Stimulated activated CD4-positive, alpha-beta T cell treated with anti-CD3 and anti-CD28 coated beads, Interleukin-1b, Interleukin-23, amount 100 ng/mL, for 48 hours (primary cell): ENCODE data around the gene KLHL10.
A peak's percentile ranks its signal among the peaks of the same experiment; 100 is the strongest.
"Not testable (repeated sequence)": the region's sequence is repeated elsewhere in the genome, so short reads cannot be mapped to it uniquely, and the experiment has no call there.

Source experiments
- DNase-seq: peaks from one replicate; pipeline ENCODE4 v3.0.0-alpha.2; 2020

KLHL10 gene

DNA sequence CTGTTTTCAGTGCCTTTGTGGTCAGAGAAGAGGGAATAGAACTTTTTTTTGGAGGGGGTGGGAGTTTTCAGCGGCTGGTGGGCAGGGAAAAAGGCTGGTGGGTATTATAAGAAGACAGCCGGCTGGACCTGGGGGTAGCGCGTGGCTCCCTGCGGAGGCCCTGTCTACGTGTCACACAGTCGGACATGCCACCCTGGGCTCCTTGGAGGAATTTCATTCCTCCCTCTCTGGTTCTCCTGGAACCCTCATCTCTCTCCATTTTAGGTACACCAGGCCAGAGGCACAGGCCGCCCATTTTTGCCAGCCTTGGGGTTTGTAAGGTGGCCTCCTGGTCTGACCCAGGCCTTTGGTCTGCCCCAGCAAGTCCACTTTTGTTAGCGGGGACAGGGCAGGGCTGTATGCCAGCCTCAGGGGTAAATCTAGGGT is 23.9 kb upstream of the KLHL10 start:
- no peak for DNase-seq

DNA sequence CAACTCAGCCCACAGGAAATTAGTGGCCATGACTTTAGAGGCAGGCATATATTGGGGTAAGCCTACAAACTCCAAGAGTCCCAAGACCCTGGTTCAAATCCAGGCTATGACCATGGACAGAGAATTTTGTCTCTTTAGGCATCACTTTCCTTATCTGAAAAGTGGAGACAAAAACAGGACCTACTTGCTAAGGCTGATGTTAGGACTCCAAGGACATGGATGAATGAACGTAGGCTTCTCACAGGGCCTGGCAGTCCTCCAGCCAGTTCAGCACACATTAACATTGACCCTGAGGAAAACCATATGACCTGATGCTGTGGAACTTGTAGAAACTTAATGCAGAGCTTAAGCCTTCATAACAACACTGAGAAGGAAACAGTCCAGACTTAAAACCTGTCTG is 23.4 kb upstream of the KLHL10 start:
- no peak for DNase-seq

DNA sequence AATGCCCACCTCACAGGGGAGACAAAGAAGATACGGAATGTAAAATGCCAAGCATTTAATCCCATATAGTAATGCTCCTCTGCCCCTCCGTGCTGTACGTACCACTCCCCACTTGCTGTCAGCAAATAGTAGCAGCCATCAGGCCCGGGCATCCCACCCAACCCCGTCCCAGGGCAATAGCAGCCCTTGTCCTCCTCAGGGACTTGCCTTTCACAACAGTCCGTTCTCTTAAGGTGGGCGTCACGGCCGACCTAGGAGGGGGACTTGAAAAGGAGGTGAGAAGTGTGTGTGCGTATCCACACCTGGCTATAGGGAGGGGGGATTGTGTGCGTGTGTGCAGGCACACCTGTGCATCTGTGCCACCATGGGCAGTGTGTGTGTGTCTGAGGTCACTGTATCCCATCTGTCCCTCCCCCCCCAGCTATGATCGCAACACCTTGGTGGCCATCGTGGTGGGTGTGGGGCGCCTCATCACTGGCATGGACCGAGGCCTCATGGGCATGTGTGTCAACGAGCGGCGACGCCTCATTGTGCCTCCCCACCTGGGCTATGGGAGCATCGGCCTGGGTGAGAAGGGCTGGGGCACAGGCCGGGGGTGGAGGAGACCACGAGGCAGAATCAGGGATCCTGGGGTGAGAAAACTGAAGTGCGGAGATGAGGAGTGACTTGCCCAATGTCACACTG is 20.8 kb upstream of the KLHL10 start:
- DNase-seq = no peak

DNA sequence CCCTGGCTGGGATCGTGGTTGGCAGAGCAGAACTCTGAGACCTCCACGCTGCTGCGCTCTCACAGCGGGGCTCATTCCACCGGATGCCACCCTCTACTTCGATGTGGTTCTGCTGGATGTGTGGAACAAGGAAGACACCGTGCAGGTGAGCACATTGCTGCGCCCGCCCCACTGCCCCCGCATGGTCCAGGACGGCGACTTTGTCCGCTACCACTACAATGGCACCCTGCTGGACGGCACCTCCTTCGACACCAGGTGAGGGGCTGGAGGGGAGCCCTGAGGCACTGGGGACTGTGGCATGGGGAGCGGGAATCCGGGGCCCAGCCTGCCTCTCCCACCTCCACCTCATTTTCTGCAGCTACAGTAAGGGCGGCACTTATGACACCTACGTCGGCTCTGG is 19.6 kb upstream of the KLHL10 start:
- no peak for DNase-seq

DNA sequence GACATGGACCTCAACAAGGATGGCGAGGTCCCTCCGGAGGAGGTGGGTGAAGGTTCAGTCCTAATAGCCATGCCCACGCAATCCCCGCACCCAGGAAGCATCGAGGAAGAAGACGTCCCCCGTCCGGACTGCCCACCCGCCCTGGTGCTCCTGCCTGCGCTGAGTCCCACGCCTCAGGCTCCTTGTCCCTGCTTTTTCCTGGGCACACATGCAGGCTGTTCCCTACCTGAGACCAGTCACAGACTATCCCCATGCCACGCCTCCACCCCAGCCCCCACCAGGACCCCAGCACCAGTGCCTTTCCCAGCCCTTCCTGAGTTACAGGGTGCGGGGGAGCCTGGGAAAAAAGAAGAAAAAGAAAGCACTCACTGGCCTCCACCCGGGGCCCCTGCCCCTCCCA is 15.8 kb upstream of the KLHL10 start:
- DNase-seq = no peak

DNA sequence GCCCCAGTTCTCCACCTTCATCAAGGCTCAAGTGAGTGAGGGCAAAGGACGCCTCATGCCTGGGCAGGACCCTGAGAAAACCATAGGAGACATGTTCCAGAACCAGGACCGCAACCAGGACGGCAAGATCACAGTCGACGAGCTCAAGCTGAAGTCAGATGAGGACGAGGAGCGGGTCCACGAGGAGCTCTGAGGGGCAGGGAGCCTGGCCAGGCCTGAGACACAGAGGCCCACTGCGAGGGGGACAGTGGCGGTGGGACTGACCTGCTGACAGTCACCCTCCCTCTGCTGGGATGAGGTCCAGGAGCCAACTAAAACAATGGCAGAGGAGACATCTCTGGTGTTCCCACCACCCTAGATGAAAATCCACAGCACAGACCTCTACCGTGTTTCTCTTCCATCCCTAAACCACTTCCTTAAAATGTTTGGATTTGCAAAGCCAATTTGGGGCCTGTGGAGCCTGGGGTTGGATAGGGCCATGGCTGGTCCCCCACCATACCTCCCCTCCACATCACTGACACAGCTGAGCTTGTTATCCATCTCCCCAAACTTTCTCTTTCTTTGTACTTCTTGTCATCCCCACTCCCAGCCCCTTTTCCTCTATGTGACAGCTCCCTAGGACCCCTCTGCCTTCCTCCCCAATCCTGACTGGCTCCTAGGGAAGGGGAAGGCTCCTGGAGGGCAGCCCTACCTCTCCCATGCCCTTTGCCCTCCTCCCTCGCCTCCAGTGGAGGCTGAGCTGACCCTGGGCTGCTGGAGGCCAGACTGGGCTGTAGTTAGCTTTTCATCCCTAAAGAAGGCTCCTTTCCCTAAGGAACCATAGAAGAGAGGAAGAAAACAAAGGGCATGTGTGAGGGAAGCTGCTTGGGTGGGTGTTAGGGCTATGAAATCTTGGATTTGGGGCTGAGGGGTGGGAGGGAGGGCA is 15.1 kb upstream of the KLHL10 start:
- DNase-seq = no peak

DNA sequence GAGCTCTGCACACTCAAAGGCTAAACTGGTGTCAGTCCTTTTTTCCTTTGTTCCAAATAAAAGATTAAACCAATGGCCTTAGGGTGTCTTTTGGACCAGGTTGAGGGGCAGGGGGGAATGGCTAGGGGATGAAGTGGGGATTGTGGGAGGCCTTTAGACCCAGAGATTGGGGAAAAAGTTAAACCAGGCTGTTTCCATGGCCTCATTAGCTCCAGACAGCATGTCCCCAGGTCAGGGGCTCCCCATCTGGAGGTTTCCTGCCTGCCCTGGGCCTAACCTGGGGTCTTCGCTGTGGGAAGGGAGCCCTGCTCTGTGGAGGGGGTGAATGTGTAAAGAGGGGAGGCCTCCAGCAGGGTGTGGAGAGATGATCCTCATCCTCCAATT is 14.5 kb upstream of the KLHL10 start:
- no peak for DNase-seq

DNA sequence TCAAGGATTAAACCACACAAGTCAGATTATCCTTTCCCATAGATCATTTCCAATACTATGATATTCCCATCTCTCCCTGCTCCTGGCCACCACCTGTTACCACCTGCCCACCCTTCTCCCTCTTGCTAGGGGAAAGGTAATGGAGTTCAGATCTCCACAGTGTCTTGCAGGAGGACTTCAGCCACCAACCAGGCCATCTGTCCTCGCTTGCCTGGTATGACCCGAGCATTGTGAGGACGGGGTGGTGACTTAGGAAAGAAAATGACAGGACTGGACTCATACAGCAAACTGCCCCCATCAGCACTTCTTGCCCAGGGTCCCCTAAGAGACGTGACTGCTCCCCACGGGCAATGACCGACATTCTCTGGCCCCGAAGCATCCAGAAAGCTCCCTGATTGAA is 14.0 kb upstream of the KLHL10 start:
- DNase-seq = no peak

DNA sequence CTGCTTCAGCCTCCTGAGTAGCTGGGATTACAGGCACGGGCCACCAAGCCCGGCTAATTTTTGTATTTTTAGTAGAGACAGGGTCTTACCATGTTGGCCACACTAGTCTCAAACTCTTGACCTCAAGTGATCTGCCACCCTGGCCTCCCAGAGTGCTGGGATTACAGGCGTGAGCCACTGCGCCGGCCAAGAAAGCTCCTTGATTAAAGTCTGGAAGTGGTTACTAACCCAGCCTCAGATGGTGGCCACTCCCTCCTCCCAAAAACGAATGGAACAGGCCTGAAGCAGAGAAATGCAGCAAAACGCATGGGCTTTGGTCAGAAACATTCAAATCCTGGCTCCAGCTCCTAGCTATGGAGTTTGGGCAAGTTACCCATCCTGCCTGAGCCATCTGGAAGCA is 13.5 kb upstream of the KLHL10 start:
- no peak for DNase-seq

DNA sequence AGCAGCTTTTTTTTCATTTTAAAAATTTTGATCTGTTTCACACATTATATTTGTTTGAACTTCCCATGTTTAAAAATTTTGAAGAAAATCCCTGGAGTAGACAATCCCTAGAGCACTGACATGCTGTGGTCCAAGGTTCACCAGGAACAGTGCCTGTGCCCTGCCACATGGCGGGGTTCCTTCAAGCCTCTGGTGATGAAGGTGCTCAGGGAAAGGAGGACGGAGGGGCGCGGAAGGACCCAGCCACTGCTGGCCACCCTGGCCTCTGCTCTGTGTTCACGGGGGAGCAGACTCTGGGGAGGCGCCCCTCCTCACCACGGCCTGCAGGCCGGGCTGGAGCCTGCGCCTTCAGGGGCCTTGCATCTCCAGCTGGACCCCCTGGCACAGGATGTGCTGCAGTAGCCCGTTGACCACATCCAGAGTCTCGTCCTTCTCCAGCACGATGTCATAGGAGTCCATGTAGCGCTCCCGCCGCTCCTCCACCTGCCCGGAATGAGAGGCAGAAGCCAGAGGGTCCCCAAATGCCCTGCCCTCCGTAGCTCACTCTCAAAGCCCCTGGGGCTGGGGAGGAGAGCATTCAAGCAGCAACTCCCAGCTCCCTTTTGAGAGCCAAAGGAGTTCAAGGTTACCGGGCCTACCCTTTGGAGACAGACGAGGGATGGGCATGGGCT is 12.3 kb upstream of the KLHL10 start:
- DNase-seq = no peak

DNA sequence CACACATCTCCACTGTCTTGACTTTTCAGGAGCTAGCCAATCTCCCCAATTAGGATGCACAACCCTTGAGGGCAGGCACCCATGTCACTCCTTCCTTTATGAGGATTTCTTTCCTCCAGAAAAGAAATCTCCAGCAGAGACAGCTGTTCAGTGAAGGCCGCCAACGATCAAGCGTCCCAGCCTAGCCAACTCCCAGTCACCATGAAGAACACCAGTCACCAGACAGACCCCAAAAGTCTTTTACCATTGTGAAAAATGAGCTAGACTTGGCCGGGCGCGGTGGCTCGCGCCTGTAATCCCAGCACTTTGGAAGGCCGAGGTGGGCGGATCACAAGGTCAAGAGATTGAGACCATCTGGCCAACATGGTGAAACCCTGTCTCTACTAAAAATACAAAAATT is 7.7 kb upstream of the KLHL10 start:
- not testable (repeated sequence) for DNase-seq

DNA sequence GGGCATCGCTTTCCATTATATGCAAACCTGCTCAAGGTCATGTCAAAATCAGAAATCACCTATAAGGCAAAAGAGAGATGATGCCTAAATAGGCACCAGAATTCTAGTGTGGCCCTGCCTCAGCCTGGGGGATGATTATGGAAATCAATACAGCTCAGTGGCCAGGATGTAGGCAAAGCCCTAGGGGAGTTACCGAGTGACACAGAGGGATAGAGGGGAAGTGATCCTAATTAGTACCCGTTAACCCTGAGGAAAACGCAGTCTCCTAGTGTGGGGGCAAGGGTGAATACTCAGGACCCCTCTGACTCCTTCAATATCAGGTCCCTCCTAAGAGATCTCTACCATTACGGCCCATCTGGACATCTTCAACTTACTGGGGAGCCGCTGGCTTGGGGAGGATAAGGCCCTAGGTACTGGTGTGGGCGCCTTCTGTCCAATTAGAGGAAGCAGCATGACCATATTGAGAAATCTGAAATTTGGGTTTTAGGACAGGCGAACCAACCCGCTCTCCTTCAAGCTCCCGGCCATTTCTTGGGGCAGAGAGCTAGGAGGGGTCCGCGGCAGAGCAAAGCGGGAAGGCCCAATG is 2.3 kb upstream of the KLHL10 start:
- no peak for DNase-seq

DNA sequence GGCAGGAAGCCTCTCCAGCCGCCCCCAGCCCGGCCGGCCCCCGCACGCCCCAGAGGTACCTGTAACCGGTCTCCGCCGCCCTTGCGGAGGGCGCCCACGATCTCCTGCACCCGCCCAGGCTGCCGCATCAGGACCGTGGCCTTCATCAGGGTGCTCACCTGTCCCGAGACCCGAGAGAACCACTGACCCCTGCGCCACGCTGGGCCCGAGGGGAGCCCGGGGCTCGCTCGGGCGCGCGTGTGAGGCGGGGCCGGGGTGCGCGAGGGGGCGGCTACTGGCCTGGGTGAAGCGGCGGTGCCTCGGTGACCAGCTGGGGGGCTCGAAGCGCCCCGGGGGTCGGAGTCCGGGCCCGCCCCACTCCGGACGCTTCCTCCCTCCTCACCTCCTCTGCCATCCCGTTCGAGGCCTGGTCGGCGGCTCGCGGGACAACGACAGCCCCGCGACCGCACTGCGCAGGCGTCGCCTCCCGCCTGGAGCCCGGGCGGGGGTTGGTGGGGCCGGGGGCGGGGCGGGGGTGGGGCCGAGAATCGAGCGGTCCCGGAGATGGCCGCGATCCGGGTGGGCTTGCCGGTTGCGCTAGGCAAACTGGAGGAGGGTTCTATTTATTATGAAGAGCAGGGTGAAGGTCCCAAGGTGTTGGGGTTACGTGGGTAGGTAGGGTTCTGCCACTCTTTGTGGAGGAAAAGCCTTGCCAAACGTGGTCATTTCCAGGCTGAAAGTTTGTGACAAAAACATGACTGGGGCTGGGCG is 1.6 kb upstream of the KLHL10 start, which contains the start of gene NT5C3B:
Gene NT5C3B (minus strand): TSS at position 433 of the 750 bp plus-strand sequence. CDS start 39 bp downstream, at position 394.
- peak; percentile 50 for DNase-seq

DNA sequence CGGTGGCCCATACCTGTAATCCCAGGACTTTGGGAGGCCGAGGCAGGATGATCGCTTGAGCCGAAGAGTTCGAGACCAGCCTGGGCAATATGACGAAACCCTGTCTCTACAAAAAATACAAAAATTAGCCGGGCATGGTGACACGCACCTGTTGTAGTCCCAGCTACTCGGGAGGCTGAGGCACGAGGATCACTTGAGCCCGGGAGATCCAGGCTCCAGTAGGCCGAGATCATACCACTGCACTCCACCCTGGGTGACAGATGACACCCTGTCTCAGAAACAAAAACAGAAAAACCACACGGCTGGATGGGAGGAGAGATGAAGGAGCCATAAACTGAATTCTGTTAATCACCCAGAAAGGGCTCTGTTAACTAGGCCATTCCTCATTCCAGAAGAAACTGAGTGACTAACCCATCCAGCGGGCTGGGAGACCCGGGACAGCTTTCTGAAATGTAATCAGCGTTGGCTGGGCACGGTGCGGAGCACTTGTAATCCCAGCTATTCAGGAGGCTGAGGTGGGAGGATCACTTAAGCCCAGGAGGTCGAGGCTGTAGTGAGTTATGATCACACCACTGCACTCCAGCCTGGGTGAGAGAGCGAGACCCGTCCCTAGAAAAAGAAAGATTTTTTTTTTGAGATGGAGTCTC is 952 bp upstream of the KLHL10 start:
- DNase-seq = no peak

DNA sequence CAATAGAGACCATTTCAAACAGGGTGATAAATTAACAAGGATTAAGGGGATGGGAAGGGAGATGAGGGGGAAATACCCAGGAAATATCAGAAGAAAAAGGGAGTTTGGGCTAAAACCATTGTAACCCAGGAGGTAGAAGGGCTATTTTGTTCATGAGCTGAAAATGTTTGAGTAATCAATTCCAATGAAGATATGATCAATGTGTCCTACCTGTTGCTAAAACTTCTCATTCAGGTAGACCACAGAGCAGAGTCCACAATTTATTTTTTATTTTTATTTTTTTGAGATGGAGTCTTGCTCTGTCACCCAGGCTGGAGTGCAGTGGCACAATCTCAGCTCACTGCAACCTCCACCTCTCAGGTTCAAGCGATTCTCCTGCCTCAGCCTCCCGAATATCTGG is 1.8 kb downstream of the KLHL10 start:
- DNase-seq = not testable (repeated sequence)

DNA sequence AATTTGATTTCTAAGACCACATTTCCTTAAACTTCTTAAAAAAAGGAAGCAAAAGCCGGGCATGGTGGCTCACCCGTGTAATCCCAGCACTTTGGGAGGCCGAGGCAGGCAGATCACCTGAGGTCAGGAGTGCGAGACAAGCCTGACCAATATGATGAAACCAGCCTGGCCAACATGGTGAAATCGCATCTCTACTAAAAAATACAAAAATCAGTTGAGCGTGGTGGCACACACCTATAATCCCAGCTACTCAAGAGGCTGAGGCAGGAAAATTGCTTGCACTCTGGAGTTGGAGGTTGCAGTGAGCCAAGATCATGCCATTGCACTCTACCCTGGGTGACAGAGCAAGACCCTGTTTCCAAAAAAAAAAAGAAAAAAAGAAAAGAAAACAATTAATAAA is 3.2 kb downstream of the KLHL10 start:
- not testable (repeated sequence) for DNase-seq

DNA sequence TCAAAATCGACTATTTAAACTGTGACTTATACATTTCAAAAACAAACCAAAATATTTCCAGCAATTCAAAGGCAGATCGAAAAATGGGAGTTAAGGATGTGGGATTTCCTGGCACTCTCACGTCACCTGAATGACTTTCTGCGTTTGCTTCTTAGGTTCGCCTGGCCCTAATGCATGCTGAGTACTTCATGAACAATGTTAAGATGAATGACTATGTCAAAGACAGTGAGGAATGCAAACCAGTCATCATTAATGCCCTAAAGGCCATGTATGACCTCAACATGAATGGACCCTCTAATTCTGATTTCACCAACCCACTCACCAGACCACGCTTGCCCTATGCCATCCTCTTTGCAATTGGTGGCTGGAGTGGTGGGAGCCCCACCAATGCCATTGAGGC is 7.3 kb downstream of the KLHL10 start:
- DNase-seq = no peak

DNA sequence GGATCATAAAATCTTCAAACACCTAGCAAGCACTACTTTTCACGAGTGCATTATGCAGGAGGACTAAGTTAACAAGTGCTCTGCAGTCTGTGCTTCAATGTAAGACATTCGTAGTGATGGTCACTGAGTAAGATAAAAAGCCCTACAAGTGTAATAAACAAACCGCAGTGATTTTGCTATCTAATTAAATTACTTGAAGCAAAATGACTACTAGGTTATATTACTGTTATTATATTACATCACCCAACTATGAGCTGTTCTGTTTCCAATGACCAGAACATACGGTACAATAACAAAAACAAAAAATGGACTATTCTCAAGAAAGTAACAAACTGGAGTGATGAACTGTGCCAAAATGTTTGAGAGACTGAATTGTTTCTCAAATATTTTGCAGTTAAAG is 11.2 kb downstream of the KLHL10 start:
- no peak for DNase-seq

DNA sequence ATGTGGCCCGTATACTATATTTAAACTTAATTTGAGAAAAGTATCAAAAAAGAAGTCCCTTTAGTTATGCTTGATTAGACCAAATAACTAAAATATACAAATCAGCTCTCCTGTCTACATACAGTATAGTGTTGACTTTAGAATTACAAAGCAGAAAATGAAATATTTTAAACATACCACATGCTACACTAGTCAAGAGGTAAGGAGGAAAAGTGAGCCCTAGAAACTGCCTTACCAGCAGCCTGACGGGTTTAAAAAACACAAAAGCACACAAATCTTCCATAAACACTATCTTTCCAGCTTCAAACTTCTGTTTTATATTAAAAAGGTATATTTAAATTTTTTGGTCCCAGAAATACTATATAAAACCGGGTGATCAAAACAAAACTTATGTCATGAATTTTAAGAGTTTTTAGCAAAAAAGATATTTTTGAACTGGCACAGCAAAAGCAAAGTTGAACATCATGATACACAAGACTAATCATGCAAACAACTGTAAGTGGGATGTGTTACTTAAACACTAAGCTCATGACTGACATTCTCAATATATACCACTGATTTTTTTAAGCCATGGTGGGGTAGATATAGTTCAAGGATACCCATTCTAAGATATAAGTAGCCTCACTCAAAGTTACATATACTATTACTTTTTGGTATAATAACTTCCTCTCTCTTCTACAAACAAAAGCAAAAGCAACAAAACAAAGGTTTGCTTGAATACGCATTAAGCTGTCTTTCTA is 11.8 kb downstream of the KLHL10 start:
- DNase-seq = no peak

DNA sequence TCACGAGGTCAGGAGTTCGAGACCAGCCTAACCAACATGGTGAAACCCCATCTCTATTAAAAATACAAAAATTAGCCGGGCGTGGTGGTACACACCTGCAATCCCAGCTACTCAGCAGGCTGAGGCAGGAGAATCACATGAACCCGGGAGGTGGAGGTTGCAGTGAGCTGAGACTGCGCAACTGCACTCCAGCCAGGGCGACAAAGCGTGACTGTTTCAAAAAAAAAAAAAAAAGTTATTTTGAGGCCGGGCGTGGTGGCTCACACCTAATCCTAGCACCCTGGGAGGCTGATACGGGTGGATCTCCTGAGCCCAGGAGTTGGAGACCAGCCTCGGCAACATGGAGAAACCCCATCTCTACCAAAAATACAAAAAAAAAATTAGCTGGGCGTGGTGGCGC is 13.8 kb downstream of the KLHL10 start:
- DNase-seq = not testable (repeated sequence)

DNA sequence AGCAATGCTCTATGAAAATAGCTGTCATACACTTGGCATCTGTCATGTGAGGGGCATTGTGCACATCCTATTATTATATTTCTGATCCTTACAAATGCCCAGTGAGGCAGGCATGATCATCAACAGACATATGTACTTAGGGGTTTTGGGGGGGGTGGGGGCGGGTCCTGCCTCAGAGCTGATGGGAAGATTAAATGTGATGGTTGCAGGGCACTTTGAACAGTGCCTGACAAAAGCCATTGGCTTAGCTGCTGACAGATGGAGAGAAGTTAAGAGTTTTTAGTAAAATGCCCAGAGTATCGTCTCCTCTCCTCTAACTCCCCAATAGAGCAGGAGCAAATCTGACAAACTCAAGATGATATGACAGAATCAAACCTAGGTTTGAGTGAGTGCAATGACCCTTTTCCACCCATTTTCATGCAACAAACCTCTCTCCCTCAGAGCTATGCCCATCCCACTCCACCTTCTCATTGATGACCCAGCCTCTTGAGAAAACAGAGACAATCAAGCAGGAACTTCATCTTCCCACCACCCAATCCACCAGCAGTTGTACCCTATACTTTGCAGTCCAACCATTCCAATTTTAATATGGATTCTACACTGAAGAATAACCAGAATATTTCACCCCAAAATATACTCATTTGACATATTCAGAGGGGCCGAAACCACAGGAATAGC is 22.8 kb downstream of the KLHL10 start:
- DNase-seq = no peak
